Mucosa of descending colon (tissue), 3 donors: Measurements from ENCODE around the gene PLCXD1. TPM values are rescaled to one million over a fixed set of nuclear protein-coding genes. Genes with fewer than 3 reads are reported as not detected.
A peak's percentile ranks its signal among the peaks of the same experiment; 100 is the strongest.
"Not testable (repeated sequence)": the region's sequence is repeated elsewhere in the genome, so short reads cannot be mapped to it uniquely, and the experiment has no call there.

Experiments
- ATAC-seq: fragments of 200-7000 bp; cut with Tn5 transposase; one replicate; pipeline ENCODE4 v1.9.1; 2020; ENCODE audit warnings: mild to moderate bottlenecking, moderate library complexity
- DNase-seq, 3 donors: peaks; one replicate each; pipeline ENCODE4 v3.0.0-alpha.2; 2020
- H3K36me3 ChIP-seq: fragments of 200-600 bp; one replicate; pipeline ENCODE4 v1.8.0; 2021; ENCODE audit warnings: low read depth, mild to moderate bottlenecking
- H3K4me1 ChIP-seq: fragments of 200-600 bp; one replicate; pipeline ENCODE4 v1.8.0; 2021; ENCODE audit warnings: low read depth, mild to moderate bottlenecking
- H3K4me3 ChIP-seq: fragments of 200-600 bp; one replicate; pipeline ENCODE4 v1.8.0; 2021; ENCODE audit warnings: mild to moderate bottlenecking
- H3K9me3 ChIP-seq: fragments of 200-600 bp; one replicate; pipeline ENCODE4 v1.8.0; 2021; ENCODE audit warnings: mild to moderate bottlenecking
- CTCF ChIP-seq: fragments of 200-600 bp; IDR thresholded peaks from one replicate; pipeline ENCODE4 v1.8.0; 2022; ENCODE audit warnings: antibody characterized with exemption, mild to moderate bottlenecking
- intact Hi-C, 2 donors: fragments of 100-400 bp; cut with DNase I in 1 of 2; cut with micrococcal nuclease in 1 of 2; formaldehyde crosslinking; loops; one replicate each; pipeline versions ENCODE4 v1.11.0 to v1.11.1; 2022; cut with DNase I, micrococcal nuclease
- long read RNA-seq, 2 donors: library from polyadenylated mRNA; unstranded; transcript quantifications; one replicate each; pipeline ENCODE4 v2.0.0, GENCODE V29; 2019 to 2021
- total RNA-seq, 3 donors: library from RNA; stranded (reverse); fragmentation: NEBNext Ultra II Directional in 2 of 3; extraction: Animal tissue kit (Norgen Biotek cat#: 25700) in 2 of 3; gene quantifications; one replicate each; pipeline versions ENCODE4 v1.2.1 to v1.2.4, GENCODE V29; 2021 to 2023
- donor health status: DM: no; HTN: no; CAD: no; lungs with moderate emphysema.
- donor health status: DM: no; HTN: no; CAD: no.
- donor health status: DM: no; HTN: yes; CAD: no.

Gene PLCXD1, protein sequence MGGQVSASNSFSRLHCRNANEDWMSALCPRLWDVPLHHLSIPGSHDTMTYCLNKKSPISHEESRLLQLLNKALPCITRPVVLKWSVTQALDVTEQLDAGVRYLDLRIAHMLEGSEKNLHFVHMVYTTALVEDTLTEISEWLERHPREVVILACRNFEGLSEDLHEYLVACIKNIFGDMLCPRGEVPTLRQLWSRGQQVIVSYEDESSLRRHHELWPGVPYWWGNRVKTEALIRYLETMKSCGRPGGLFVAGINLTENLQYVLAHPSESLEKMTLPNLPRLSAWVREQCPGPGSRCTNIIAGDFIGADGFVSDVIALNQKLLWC
- 10 to 100 TPM; 12.6 to 20.7 (median 13.8) TPM for total RNA-seq
- long read RNA-seq, donor 1, full-length matches to known transcripts, result 1 of 9 reads
- long read RNA-seq, donor 1, partial matches to known transcripts, result 4 of 9 reads
- long read RNA-seq, donor 1, other reads (novel, unspliced or antisense), result 4 of 9 reads
- long read RNA-seq, donor 2, full-length matches to known transcripts, result 1 of 7 reads
- long read RNA-seq, donor 2, partial matches to known transcripts, result 1 of 7 reads
- long read RNA-seq, donor 2, other reads (novel, unspliced or antisense), result 5 of 7 reads

DNA sequence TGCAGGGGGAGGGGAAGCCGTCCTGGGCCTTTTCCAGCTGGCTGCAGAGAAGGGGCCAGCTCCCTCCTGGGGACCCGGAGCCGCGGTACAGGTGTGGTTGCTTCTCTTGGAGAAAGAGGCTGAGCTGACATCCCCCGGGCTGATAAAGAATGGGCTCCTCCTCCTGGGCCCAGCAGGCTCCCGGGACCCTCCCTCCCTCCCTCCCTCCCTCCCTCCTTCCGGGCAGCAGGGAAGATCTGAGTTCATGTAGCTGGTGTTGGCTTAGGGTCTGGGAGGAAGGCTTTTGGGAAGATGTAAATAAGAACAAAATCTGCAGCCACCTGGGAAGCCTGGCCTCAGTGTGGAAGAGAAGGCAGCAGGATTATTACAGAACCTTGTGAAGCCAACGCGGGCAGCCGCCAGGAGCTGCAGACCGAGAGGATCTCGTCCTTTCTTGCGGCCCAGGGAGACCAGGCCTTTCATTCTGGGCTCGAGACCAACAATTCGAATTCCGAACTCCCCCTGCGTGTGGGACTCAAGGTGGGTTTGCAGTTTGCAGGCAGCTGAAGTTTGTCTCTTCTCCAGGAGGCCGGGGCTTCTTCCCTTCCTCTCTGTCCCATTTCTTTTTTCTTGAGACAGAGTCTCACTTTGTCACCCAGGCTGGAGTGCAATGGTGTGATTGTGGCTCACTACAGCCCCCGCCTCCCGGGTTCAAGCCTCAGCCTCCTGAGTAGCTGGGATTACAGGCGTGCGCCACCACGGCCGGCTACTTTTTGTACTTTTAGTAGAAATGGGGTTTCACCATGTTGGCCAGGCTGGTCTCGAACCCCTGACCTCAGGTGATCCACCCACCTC, at the start of gene PLCXD1:
Gene PLCXD1 (plus strand): TSS at position 216 of the 834 bp plus-strand sequence. CDS start 2,807 bp downstream, outside the sequence.
- DNase-seq, result peak; percentile 23 to 55 (median 47)
- intact Hi-C loops, result no loop called here

GRCh38 chrX:231637-232277, 49.4 kb upstream of the PLCXD1 start:
- intact Hi-C loops, result not testable (repeated sequence)

More for the DNA sequence above, at the start of gene PLCXD1:
- TF ChIP-seq CTCF, result no peak
- H3K4me3 ChIP-seq, result no peak within 1 kb of the TSS
- no peaks in the 10 kb centered on the region for H3K4me1 ChIP-seq
- no peaks in the 10 kb centered on the region for H3K9me3 ChIP-seq
- H3K36me3 ChIP-seq, result no peaks in the 10 kb centered on the region
- peak; percentile 6 for ATAC-seq

GRCh38 chrX:232278-232655, 48.9 kb upstream of the PLCXD1 start:
- intact Hi-C loops, H3K9me3 ChIP-seq, H3K36me3 ChIP-seq, H3K4me3 ChIP-seq, H3K4me1 ChIP-seq, DNase-seq, ATAC-seq: not testable (repeated sequence)

More at GRCh38 chrX:231637-232277, 49.4 kb upstream of the PLCXD1 start:
- not testable (repeated sequence) for DNase-seq, H3K36me3 ChIP-seq, H3K4me1 ChIP-seq, H3K4me3 ChIP-seq, H3K9me3 ChIP-seq
- peak; percentile 99 for ATAC-seq

- ATAC-seq, H3K9me3 ChIP-seq, H3K4me3 ChIP-seq, intact Hi-C loops, H3K36me3 ChIP-seq, DNase-seq, H3K4me1 ChIP-seq: not testable (repeated sequence)
Observed at GRCh38 chrX:236201-236600, 45.0 kb upstream of the PLCXD1 start.

DNA sequence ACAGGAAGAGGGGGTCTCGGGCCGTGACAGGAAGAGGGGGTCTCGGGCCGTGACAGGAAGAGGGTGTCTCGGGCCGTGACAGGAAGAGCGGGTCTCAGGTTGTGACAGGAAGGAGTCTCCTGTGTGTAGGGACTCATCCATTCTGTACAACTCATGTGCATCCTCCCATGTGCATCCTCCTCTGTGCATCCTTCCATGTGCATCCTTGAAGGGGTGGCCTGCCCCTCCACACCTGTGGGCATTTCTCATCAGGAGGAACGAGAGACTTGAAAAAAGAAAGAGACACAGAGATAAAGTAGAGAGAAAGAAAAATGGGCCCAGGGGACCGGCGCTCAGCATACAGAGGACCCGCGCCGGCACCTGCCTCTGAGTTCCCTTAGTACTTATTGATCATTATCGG, 30.2 kb upstream of the PLCXD1 start:
- no peak for TF ChIP-seq CTCF
- intact Hi-C loops, result no loop called here
- Histone ChIP-seq H3K36me3 (no peaks in the 10 kb centered on the region), H3K9me3 (no peaks in the 10 kb centered on the region), H3K4me3 (no peak overlapping the region), H3K4me1 (no peaks in the 10 kb centered on the region)
- ATAC-seq (no peak), DNase-seq (peak in 2 of 3 donors; percentile 9 to 11)

- H3K4me1 ChIP-seq, intact Hi-C loops, H3K9me3 ChIP-seq, ATAC-seq, DNase-seq, H3K4me3 ChIP-seq, H3K36me3 ChIP-seq: not testable (repeated sequence)
Observed at GRCh38 chrX:251396-252243, 29.6 kb upstream of the PLCXD1 start.
